ENCODE measurements around the gene PAN3. TPM values are rescaled to one million over a fixed set of nuclear protein-coding genes. Genes with fewer than 3 reads are reported as not detected.
"Not testable (repeated sequence)": the region's sequence is repeated elsewhere in the genome, so short reads cannot be mapped to it uniquely, and the experiment has no call there.

PAN3 gene
- total and polyA plus RNA-seq, 2 experiments from 2014 or later, result 16.7 to 17.3 TPM

GRCh38 chr13:28140433-28141125, 2.2 kb downstream of the PAN3 start:
- Histone ChIP-seq H3K4me1 (ENCODE audit: insufficient read depth) (peaks cover 33% of the 10 kb centered on the region), H3K9ac (peak overlapping the region; percentile 96), H3K9me3 (ENCODE audit: low read depth) (no peaks in the 10 kb centered on the region), H3K4me2 (ENCODE audit: unreplicated experiment) (peak overlapping the region; percentile 95), H3K79me2 (ENCODE audit: insufficient read depth) (peaks cover 84% of the 10 kb centered on the region), H3K27me3 (replicated peaks; ENCODE audit: insufficient read depth) (no peaks in the 10 kb centered on the region), H4K20me1 (ENCODE audit: insufficient read depth) (0 out of 2 replicates have a peak, but pooled peaks cover 5% of the 10 kb centered on the region), H3F3A (ENCODE audit: insufficient read depth) (peaks cover 16% of the 10 kb centered on the region), H3K9me2 (ENCODE audit: insufficient read depth) (no peaks in the 10 kb centered on the region), H3K4me3 (peak overlapping the region; percentile 87), H2AFZ (peak overlapping the region; percentile 59), H3K36me3 (ENCODE audit: low read depth) (no peaks in the 10 kb centered on the region), H3K27ac (peak overlapping the region; percentile 84)
- in situ Hi-C loops (cut with MboI), result no loop called here
- 39 to 42% methylated on average over 10 of the region's 10 CpGs for WGBS, 2 experiments (ENCODE audit: low coverage in 1 of 2, low lambda C conversion rate in 2 of 2, missing lambda C conversion rate in 2 of 2)
- DNase-seq, result peak; percentile 38
- TF ChIP-seq EZH2phosphoT487 (IDR thresholded peaks at IDR 0.05; ENCODE audit: insufficient read depth, low read depth) (no peak), EZH2 (IDR thresholded peaks at IDR 0.05; ENCODE audit: insufficient read depth, poor library complexity, severe bottlenecking) (no peak)

- H3K9ac ChIP-seq; H3K9me3 ChIP-seq (ENCODE audit: low read depth); DNase-seq; H3K9me2 ChIP-seq (ENCODE audit: insufficient read depth); H3K27ac ChIP-seq; in situ Hi-C loops (cut with MboI); H4K20me1 ChIP-seq (ENCODE audit: insufficient read depth); H3K27me3 ChIP-seq (replicated peaks; ENCODE audit: insufficient read depth); H3K36me3 ChIP-seq (ENCODE audit: low read depth); H3K4me3 ChIP-seq; H2AFZ ChIP-seq: not testable (repeated sequence)
- 74 to 79% methylated on average over 10 of the region's 10 CpGs for WGBS, 2 experiments (ENCODE audit: low coverage in 1 of 2, low lambda C conversion rate in 2 of 2, missing lambda C conversion rate in 2 of 2)
- peaks cover 33% of the 10 kb centered on the region for H3K4me1 ChIP-seq (ENCODE audit: insufficient read depth)
- peak overlapping the region; percentile 17 for H3K4me2 ChIP-seq (ENCODE audit: unreplicated experiment)
- peaks cover 87% of the 10 kb centered on the region for H3K79me2 ChIP-seq (ENCODE audit: insufficient read depth)
- peaks cover 16% of the 10 kb centered on the region for H3F3A ChIP-seq (ENCODE audit: insufficient read depth)
Observed at GRCh38 chr13:28141542-28141941, 3.2 kb downstream of the PAN3 start.

- peaks cover 26% of the 10 kb centered on the region for H3K4me1 ChIP-seq (ENCODE audit: insufficient read depth)
- TF ChIP-seq EZH2phosphoT487 (IDR thresholded peaks at IDR 0.05; ENCODE audit: insufficient read depth, low read depth) (no peak), EZH2 (IDR thresholded peaks at IDR 0.05; ENCODE audit: insufficient read depth, poor library complexity, severe bottlenecking) (no peak)
- no peak for DNase-seq
- H3K9me3 ChIP-seq (ENCODE audit: low read depth), result no peaks in the 10 kb centered on the region
- H3K36me3 ChIP-seq (ENCODE audit: low read depth), result no peaks in the 10 kb centered on the region
- peaks cover 100% of the 10 kb centered on the region for H3K79me2 ChIP-seq (ENCODE audit: insufficient read depth)
- peaks cover 11% of the 10 kb centered on the region for H3F3A ChIP-seq (ENCODE audit: insufficient read depth)
- H2AFZ ChIP-seq, result no peak overlapping the region
- no peaks in the 10 kb centered on the region for H3K9me2 ChIP-seq (ENCODE audit: insufficient read depth)
- in situ Hi-C loops (cut with MboI), result no loop called here
- H3K4me3 ChIP-seq, result no peak overlapping the region
- H3K27ac ChIP-seq, result no peak overlapping the region
- no peak overlapping the region for H3K4me2 ChIP-seq (ENCODE audit: unreplicated experiment)
- H3K27me3 ChIP-seq (replicated peaks; ENCODE audit: insufficient read depth), result no peaks in the 10 kb centered on the region
- H3K9ac ChIP-seq, result no peak overlapping the region
- H4K20me1 ChIP-seq (ENCODE audit: insufficient read depth), result peaks cover 5% of the 10 kb centered on the region; the same call in 1 of the 2 replicates
- WGBS, 2 experiments (ENCODE audit: low coverage in 1 of 2, low lambda C conversion rate in 2 of 2, missing lambda C conversion rate in 2 of 2), result 96 to 98% methylated on average over 6 of the region's 6 CpGs
Observed at GRCh38 chr13:28145049-28145448, 6.7 kb downstream of the PAN3 start.

- in situ Hi-C loops (cut with MboI), result no loop called here
- Histone ChIP-seq H3K36me3 (ENCODE audit: low read depth) (no peaks in the 10 kb centered on the region), H3K27me3 (replicated peaks; ENCODE audit: insufficient read depth) (no peaks in the 10 kb centered on the region), H3K4me1 (ENCODE audit: insufficient read depth) (peaks cover 10% of the 10 kb centered on the region), H3K4me2 (ENCODE audit: unreplicated experiment) (no peak overlapping the region), H3K9me3 (ENCODE audit: low read depth) (no peaks in the 10 kb centered on the region), H3K27ac (no peak overlapping the region), H3K9me2 (ENCODE audit: insufficient read depth) (no peaks in the 10 kb centered on the region), H3K9ac (no peak overlapping the region), H3K79me2 (ENCODE audit: insufficient read depth) (peaks cover 100% of the 10 kb centered on the region), H3K4me3 (no peak overlapping the region), H3F3A (ENCODE audit: insufficient read depth) (no peaks in the 10 kb centered on the region), H4K20me1 (ENCODE audit: insufficient read depth) (peaks cover 12% of the 10 kb centered on the region; the same call in 1 of the 2 replicates), H2AFZ (no peak overlapping the region)
- peak; percentile 31 for DNase-seq
- TF ChIP-seq EZH2phosphoT487 (IDR thresholded peaks at IDR 0.05; ENCODE audit: insufficient read depth, low read depth), result no peak
- no peak for TF ChIP-seq EZH2 (IDR thresholded peaks at IDR 0.05; ENCODE audit: insufficient read depth, poor library complexity, severe bottlenecking)
- WGBS, 2 experiments (ENCODE audit: low coverage in 1 of 2, low lambda C conversion rate in 2 of 2, missing lambda C conversion rate in 2 of 2), result 80 to 94% methylated on average over 1 of the region's 1 CpG
Observed at GRCh38 chr13:28147495-28147894, 9.2 kb downstream of the PAN3 start.
